WTC11 (cell line): ENCODE measurements around the gene ADGRD2. TPM values are rescaled to one million over a fixed set of nuclear protein-coding genes. Genes with fewer than 3 reads are reported as not detected.

Experiments
- ATAC-seq: fragments of 200-7000 bp; cut with Tn5 transposase; 2 replicates; pipeline ENCODE4 v1.10.0; 2021; ENCODE audit warnings: mild to moderate bottlenecking, moderate library complexity
- CTCF ChIA-PET: fragments of 300-600 bp; sonication (Branson Sonifier 250); formaldehyde crosslinking; loops from one replicate; lab custom pipeline; 2021; ENCODE audit warnings: antibody characterized with exemption; lab: Charles Lee
- POLR2A ChIA-PET: fragments of 350-600 bp; sonication (Branson Sonifier 250); formaldehyde crosslinking; loops from one replicate; lab custom pipeline; 2021; ENCODE audit warnings: antibody characterized with exemption; lab: Charles Lee
- DNase-seq: peaks from one replicate; pipeline ENCODE4 v3.0.0; 2021; ENCODE audit warnings: low spot score
- H3K27ac Mint-ChIP-seq: 2 replicates; pipeline ENCODE4 v1.8.0; 2021; ENCODE audit warnings: mixed read lengths
- H3K27me3 Mint-ChIP-seq: 2 replicates; pipeline ENCODE4 v1.8.0; 2021; ENCODE audit warnings: low read depth, mild to moderate bottlenecking, moderate library complexity, mixed read lengths
- H3K36me3 Mint-ChIP-seq: 2 replicates; pipeline ENCODE4 v1.8.0; 2021; ENCODE audit warnings: mixed read lengths
- H3K4me1 Mint-ChIP-seq: 2 replicates; pipeline ENCODE4 v1.8.0; 2022; ENCODE audit warnings: mixed read lengths
- H3K4me3 Mint-ChIP-seq: 2 replicates; pipeline ENCODE4 v1.8.0; 2021; ENCODE audit warnings: mild to moderate bottlenecking, moderate library complexity, mixed read lengths
- H3K9me3 Mint-ChIP-seq: 2 replicates; pipeline ENCODE4 v1.8.0; 2021; ENCODE audit warnings: mixed read lengths
- CREM ChIP-seq: sonication (generic); formaldehyde crosslinking; IDR thresholded peaks from 2 replicates; pipeline ENCODE4 v1.8.1; 2022; ENCODE audit warnings: mild to moderate bottlenecking, missing genetic modification reagents, moderate library complexity
- E2F4 ChIP-seq: sonication (generic); formaldehyde crosslinking; IDR thresholded peaks from 2 replicates; pipeline ENCODE4 v1.8.1; 2022; ENCODE audit warnings: low read depth, mild to moderate bottlenecking, moderate library complexity, missing genetic modification reagents, borderline replicate concordance
- EMX1 ChIP-seq: fragments of 250-450 bp; sonication (Bioruptor Pico); IDR thresholded peaks from 2 replicates; pipeline ENCODE4 v1.8.0; 2021; ENCODE audit warnings: mild to moderate bottlenecking
- FOXP1 ChIP-seq: sonication (generic); formaldehyde crosslinking; IDR thresholded peaks from 2 replicates; pipeline ENCODE4 v1.8.0; 2022; ENCODE audit warnings: missing genetic modification reagents, mild to moderate bottlenecking, moderate library complexity, borderline replicate concordance
- GABPB1 ChIP-seq: sonication (generic); formaldehyde crosslinking; IDR thresholded peaks from 2 replicates; pipeline ENCODE4 v1.8.1; 2023; ENCODE audit warnings: mild to moderate bottlenecking, missing genetic modification reagents
- GTF2I ChIP-seq: fragments of 250-450 bp; sonication (Bioruptor Pico); conservative IDR thresholded peaks from 2 replicates; pipeline ENCODE4 v1.4.0; 2021; ENCODE audit warnings: mild to moderate bottlenecking
- HMGA2 ChIP-seq: fragments of 250-450 bp; sonication (Bioruptor Pico); IDR thresholded peaks from 2 replicates; pipeline ENCODE4 v1.4.0; 2021; ENCODE audit warnings: mild to moderate bottlenecking, moderate library complexity
- MAX ChIP-seq: sonication (generic); formaldehyde crosslinking; IDR thresholded peaks from 2 replicates; pipeline ENCODE4 v1.8.0; 2022; ENCODE audit warnings: mild to moderate bottlenecking, missing genetic modification reagents
- NFE2L1 ChIP-seq: sonication (generic); formaldehyde crosslinking; IDR thresholded peaks from 2 replicates; pipeline ENCODE4 v1.8.1; 2023; ENCODE audit warnings: missing genetic modification reagents
- PREB ChIP-seq: sonication (generic); formaldehyde crosslinking; IDR thresholded peaks from 2 replicates; pipeline ENCODE4 v1.8.1; 2022; ENCODE audit warnings: mild to moderate bottlenecking, missing genetic modification reagents, moderate library complexity, borderline replicate concordance
- USF1 ChIP-seq: sonication (generic); formaldehyde crosslinking; IDR thresholded peaks from 2 replicates; pipeline ENCODE4 v1.8.0; 2022; ENCODE audit warnings: mild to moderate bottlenecking, missing genetic modification reagents
- USF2 ChIP-seq: sonication (generic); formaldehyde crosslinking; IDR thresholded peaks from 2 replicates; pipeline ENCODE4 v1.8.1; 2023; ENCODE audit warnings: mild to moderate bottlenecking, missing genetic modification reagents, moderate library complexity
- ZNF232 ChIP-seq: sonication (generic); formaldehyde crosslinking; IDR thresholded peaks from 2 replicates; pipeline ENCODE4 v1.8.0; 2022; ENCODE audit warnings: mild to moderate bottlenecking, missing genetic modification reagents
- ZNF416 ChIP-seq: fragments of 250-450 bp; sonication (Bioruptor Pico); IDR thresholded peaks from 2 replicates; pipeline ENCODE4 v1.9.0; 2021; ENCODE audit warnings: mild to moderate bottlenecking, inconsistent platforms
- ZNF671 ChIP-seq: fragments of 250-450 bp; sonication (Bioruptor Pico); IDR thresholded peaks from 2 replicates; pipeline ENCODE4 v1.8.0; 2021; ENCODE audit warnings: mild to moderate bottlenecking
- total RNA-seq: library from RNA; stranded (reverse); gene quantifications from 3 replicates; pipeline ENCODE4 v1.2.3, GENCODE V29; 2021
- TF ChIP-seq, protein P1 (sequence below): fragments of 200-600 bp; IDR thresholded peaks from 2 replicates; pipeline ENCODE4 v1.8.0; 2022; ENCODE audit warnings: antibody characterized with exemption
- TF ChIP-seq, protein P2 (sequence below): sonication (generic); formaldehyde crosslinking; IDR thresholded peaks from 2 replicates; pipeline ENCODE4 v1.8.0; 2022; ENCODE audit warnings: mild to moderate bottlenecking, missing genetic modification reagents
- TF ChIP-seq, protein P3 (sequence below): fragments of 250-450 bp; sonication (Bioruptor Pico); IDR thresholded peaks from 2 replicates; pipeline ENCODE4 v1.9.0; 2021; ENCODE audit warnings: moderate library complexity, mild to moderate bottlenecking, inconsistent platforms, borderline replicate concordance

The ADGRD2 gene
- total RNA-seq, 1 experiment from 2014 or later, result 0.61 TPM

- peaks cover 59% of the 10 kb centered on the region for H3K27me3 Mint-ChIP-seq
- no peaks in the 10 kb centered on the region for H3K9me3 Mint-ChIP-seq
- H3K4me1 Mint-ChIP-seq, result peaks cover 28% of the 10 kb centered on the region
- ATAC-seq (no peak), DNase-seq (no peak)
- H3K27ac Mint-ChIP-seq, result no peak overlapping the region
- H3K4me3 Mint-ChIP-seq, result no peak overlapping the region
- ChIA-PET POLR2A (no interaction called here), CTCF (interaction anchor here (1.0 to 1.4 kb wide), 3 partner anchors 26 to 281 kb away, joined by 3 read pairs; no protein-coding TSS in a partner anchor)
- TF ChIP-seq GTF2I (CRISPR knock-in tag) (no peak), PREB (no peak), E2F4 (CRISPR knock-in tag) (no peak), ZNF671 (CRISPR knock-in tag) (no peak), EMX1 (CRISPR knock-in tag) (no peak)
- no peaks in the 10 kb centered on the region for H3K36me3 Mint-ChIP-seq
Observed at GRCh38 chr9:124479947-124480620, 29.8 kb downstream of the ADGRD2 start.

DNA sequence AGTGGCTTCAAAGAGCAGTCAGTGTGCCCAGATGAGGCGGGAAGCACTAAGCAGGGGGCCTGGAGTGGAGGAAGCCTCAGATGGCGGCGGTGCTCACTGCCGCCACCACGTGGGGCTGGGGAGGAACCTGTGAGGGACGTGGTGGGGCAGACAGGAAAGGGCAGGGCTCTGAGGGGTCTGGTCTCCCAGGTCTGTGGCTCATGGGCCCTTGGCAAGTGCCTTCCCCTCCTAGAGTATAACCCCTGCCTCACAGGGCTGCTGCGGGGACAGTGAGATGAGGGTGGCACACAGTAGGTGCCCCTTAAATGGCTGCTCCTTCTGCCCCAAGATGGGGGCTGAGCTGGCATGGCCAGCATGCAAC is 30.4 kb downstream of the ADGRD2 start:
- Mint-ChIP-seq H3K36me3 (no peaks in the 10 kb centered on the region), H3K4me1 (peaks cover 28% of the 10 kb centered on the region), H3K4me3 (no peak overlapping the region), H3K27me3 (peaks cover 59% of the 10 kb centered on the region), H3K9me3 (no peaks in the 10 kb centered on the region), H3K27ac (no peak overlapping the region)
- ATAC-seq (peak; percentile 75), DNase-seq (peak; percentile 73)
- TF ChIP-seq NFE2L1 (no peak), USF2 (peak; percentile 70), ZNF232 (CRISPR knock-in tag) (no peak), MAX (CRISPR knock-in tag) (peak; percentile 92), USF1 (CRISPR knock-in tag) (peak; percentile 66; the same call in 1 of the 2 replicates), HMGA2 (CRISPR knock-in tag) (no peak)
- TF ChIP-seq, protein P1, sequence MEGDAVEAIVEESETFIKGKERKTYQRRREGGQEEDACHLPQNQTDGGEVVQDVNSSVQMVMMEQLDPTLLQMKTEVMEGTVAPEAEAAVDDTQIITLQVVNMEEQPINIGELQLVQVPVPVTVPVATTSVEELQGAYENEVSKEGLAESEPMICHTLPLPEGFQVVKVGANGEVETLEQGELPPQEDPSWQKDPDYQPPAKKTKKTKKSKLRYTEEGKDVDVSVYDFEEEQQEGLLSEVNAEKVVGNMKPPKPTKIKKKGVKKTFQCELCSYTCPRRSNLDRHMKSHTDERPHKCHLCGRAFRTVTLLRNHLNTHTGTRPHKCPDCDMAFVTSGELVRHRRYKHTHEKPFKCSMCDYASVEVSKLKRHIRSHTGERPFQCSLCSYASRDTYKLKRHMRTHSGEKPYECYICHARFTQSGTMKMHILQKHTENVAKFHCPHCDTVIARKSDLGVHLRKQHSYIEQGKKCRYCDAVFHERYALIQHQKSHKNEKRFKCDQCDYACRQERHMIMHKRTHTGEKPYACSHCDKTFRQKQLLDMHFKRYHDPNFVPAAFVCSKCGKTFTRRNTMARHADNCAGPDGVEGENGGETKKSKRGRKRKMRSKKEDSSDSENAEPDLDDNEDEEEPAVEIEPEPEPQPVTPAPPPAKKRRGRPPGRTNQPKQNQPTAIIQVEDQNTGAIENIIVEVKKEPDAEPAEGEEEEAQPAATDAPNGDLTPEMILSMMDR, result peak; percentile 27; the same call in 1 of the 2 replicates
- TF ChIP-seq, protein P2, sequence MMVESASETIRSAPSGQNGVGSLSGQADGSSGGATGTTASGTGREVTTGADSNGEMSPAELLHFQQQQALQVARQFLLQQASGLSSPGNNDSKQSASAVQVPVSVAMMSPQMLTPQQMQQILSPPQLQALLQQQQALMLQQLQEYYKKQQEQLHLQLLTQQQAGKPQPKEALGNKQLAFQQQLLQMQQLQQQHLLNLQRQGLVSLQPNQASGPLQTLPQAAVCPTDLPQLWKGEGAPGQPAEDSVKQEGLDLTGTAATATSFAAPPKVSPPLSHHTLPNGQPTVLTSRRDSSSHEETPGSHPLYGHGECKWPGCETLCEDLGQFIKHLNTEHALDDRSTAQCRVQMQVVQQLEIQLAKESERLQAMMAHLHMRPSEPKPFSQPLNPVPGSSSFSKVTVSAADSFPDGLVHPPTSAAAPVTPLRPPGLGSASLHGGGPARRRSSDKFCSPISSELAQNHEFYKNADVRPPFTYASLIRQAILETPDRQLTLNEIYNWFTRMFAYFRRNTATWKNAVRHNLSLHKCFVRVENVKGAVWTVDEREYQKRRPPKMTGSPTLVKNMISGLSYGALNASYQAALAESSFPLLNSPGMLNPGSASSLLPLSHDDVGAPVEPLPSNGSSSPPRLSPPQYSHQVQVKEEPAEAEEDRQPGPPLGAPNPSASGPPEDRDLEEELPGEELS (CRISPR knock-in tag), result 0 out of 2 replicates have a peak, but pooled peaks have one; percentile 52
- ChIA-PET POLR2A (no interaction called here), CTCF (interaction anchor here (0.7 to 1.4 kb wide), 4 partner anchors 22 to 280 kb away, joined by 3 read pairs; no protein-coding TSS in a partner anchor)

GRCh38 chr9:124481115-124481514 is 30.9 kb downstream of the ADGRD2 start:
- CTCF ChIA-PET, result interaction anchor here (0.6 to 1.0 kb wide), 5 partner anchors 22 to 81 kb away, joined by 3 to 4 read pairs (median 3); no protein-coding TSS in a partner anchor
- H3K4me3 Mint-ChIP-seq, result no peak overlapping the region
- ATAC-seq (no peak), DNase-seq (no peak)
- POLR2A ChIA-PET, result no interaction called here
- H3K27me3 Mint-ChIP-seq, result peaks cover 56% of the 10 kb centered on the region
- H3K36me3 Mint-ChIP-seq, result no peaks in the 10 kb centered on the region
- no peak overlapping the region for H3K27ac Mint-ChIP-seq
- TF ChIP-seq FOXP1 (no peak), CREM (no peak), GABPB1 (CRISPR knock-in tag) (no peak), ZNF416 (CRISPR knock-in tag) (no peak)
- TF ChIP-seq, protein P3, sequence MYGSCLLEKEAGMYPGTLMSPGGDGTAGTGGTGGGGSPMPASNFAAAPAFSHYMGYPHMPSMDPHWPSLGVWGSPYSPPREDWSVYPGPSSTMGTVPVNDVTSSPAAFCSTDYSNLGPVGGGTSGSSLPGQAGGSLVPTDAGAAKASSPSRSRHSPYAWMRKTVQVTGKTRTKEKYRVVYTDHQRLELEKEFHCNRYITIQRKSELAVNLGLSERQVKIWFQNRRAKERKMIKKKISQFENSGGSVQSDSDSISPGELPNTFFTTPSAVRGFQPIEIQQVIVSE (CRISPR knock-in tag), result no peak
- H3K4me1 Mint-ChIP-seq, result peaks cover 30% of the 10 kb centered on the region
- no peaks in the 10 kb centered on the region for H3K9me3 Mint-ChIP-seq
